ENCODE measurements around the gene OPA3. TPM values are rescaled to one million over a fixed set of nuclear protein-coding genes. Genes with fewer than 3 reads are reported as not detected.

Gene OPA3
- total RNA-seq, 2 donors from 2014 or later: 7.2 to 14.5 TPM

GRCh38 chr19:45508861-45509691 is 75.5 kb downstream of the OPA3 start:
- peak; percentile 76 for DNase-seq (ENCODE audit: low spot score)
- no peaks in the 10 kb centered on the region for H3K36me3 ChIP-seq
- no peaks in the 10 kb centered on the region for H3K9me3 ChIP-seq
- no peaks in the 10 kb centered on the region for H3K27me3 ChIP-seq (replicated peaks; ENCODE audit: insufficient read depth)
- intact Hi-C loops (cut with DNase I): no loop called here
- TF ChIP-seq CTCF (IDR thresholded peaks at IDR 0.05): peak in 1 of 4 experiments; percentile 14
- peak; percentile 40 for TF ChIP-seq POLR2AphosphoS5 (IDR thresholded peaks at IDR 0.05)
- TF ChIP-seq POLR2A (IDR thresholded peaks at IDR 0.05): peak; percentile 53
- peaks cover 17% of the 10 kb centered on the region for H3K4me1 ChIP-seq (replicated peaks)
- peak overlapping the region; percentile 82 to 100 for H3K4me3 ChIP-seq
- H3K27ac ChIP-seq: peak overlapping the region; percentile 93 to 95
- under 1% methylated on average over 28 of the region's 28 CpGs for WGBS

- Histone ChIP-seq H3K27ac (peak overlapping the region; percentile 93 to 95), H3K9me3 (no peaks in the 10 kb centered on the region), H3K27me3 (replicated peaks; ENCODE audit: insufficient read depth) (no peaks in the 10 kb centered on the region), H3K4me3 (peak overlapping the region; percentile 82 to 100), H3K36me3 (no peaks in the 10 kb centered on the region), H3K4me1 (replicated peaks) (peaks cover 13% of the 10 kb centered on the region)
- no peak for TF ChIP-seq CTCF (IDR thresholded peaks at IDR 0.05)
- no peak for TF ChIP-seq POLR2AphosphoS5 (IDR thresholded peaks at IDR 0.05)
- TF ChIP-seq POLR2A (IDR thresholded peaks at IDR 0.05): no peak
- peak; percentile 48 for DNase-seq (ENCODE audit: low spot score)
- 0% methylated on average over 26 of the region's 26 CpGs for WGBS
- intact Hi-C loops (cut with DNase I): no loop called here
Measured at GRCh38 chr19:45508417-45508860, 76.2 kb downstream of the OPA3 start.

- Histone ChIP-seq H3K9me3 (no peaks in the 10 kb centered on the region), H3K4me1 (replicated peaks) (peaks cover 13% of the 10 kb centered on the region), H3K27ac (peak overlapping the region; percentile 93 to 95), H3K27me3 (replicated peaks; ENCODE audit: insufficient read depth) (no peaks in the 10 kb centered on the region), H3K36me3 (no peaks in the 10 kb centered on the region), H3K4me3 (peak overlapping the region; percentile 82 to 100)
- no peak for TF ChIP-seq POLR2AphosphoS5 (IDR thresholded peaks at IDR 0.05)
- no peak for TF ChIP-seq POLR2A (IDR thresholded peaks at IDR 0.05)
- TF ChIP-seq CTCF (IDR thresholded peaks at IDR 0.05): no peak
- intact Hi-C loops (cut with DNase I): no loop called here
- DNase-seq (ENCODE audit: low spot score): peak; percentile 36
- WGBS: 2% methylated on average over 19 of the region's 22 CpGs
Measured at GRCh38 chr19:45507872-45508416, 76.7 kb downstream of the OPA3 start.

- DNase-seq (ENCODE audit: low spot score): peak; percentile 89
- intact Hi-C loops (cut with DNase I): no loop called here
- peak within 1 kb of the TSS; percentile 82 to 100 for H3K4me3 ChIP-seq
- H3K36me3 ChIP-seq: no peaks in the 10 kb centered on the region
- H3K9me3 ChIP-seq: no peaks in the 10 kb centered on the region
- TF ChIP-seq CTCF (IDR thresholded peaks at IDR 0.05) (peak in 2 of 4 experiments; percentile 26 to 32), POLR2AphosphoS5 (IDR thresholded peaks at IDR 0.05) (peak; percentile 99), POLR2A (IDR thresholded peaks at IDR 0.05) (peak; percentile 97)
- WGBS: 0% methylated on average over 43 of the region's 65 CpGs
- peaks cover 13% of the 10 kb centered on the region for H3K4me1 ChIP-seq (replicated peaks)
- peak within 1 kb of the TSS; percentile 93 to 95 for H3K27ac ChIP-seq
- H3K27me3 ChIP-seq (replicated peaks; ENCODE audit: insufficient read depth): no peaks in the 10 kb centered on the region
Measured at GRCh38 chr19:45506989-45507871, 77.4 kb downstream of the OPA3 start, which contains the start of gene VASP. Gene VASP (plus strand): TSS chr19:45507479. CDS start chr19:45507772, 293 bp downstream.
